ENCODE results near the gene CYP4V2. TPM values are rescaled to one million over a fixed set of nuclear protein-coding genes. Genes with fewer than 3 reads are reported as not detected.
"Not testable (repeated sequence)": the region's sequence is repeated elsewhere in the genome, so short reads cannot be mapped to it uniquely, and the experiment has no call there.

CYP4V2 gene
- total RNA-seq, 1 donor from 2014 or later: 15.8 TPM

DNA sequence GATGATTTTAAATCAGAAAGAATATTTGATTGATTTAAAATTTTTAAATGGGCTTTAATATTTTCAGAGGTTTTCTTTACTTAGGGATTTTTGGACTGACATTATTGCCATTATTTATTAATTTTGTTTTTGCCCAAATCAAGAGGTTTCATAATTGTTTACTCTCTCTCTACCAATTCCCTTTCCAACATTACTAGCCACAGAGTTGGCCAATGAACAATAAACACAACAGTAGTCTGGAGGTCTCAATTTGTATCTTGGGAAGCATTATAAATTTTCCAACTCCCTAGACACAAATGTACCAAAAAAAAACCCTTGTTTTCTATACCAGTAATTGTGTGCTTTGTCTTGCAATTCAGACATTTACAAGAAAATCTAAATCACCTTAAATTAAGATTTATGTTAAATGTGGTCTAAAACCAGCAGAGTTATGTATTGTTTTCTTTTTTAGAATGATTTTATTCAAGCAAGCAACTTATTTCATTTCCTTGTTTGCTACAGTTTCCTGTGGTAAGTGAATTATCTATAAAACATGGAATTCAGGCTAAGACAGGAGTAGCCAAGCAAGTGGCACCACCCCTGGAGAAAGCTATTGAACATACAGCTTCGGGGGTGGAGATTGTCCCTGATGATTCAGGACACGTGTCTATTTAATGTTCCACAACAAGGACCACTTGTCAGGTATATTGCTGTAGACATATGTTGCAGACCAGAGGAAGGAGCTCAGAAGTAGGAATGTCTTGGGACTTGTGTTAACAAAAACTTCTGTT lies 36.6 kb downstream of the CYP4V2 start:
- no peak for DNase-seq (ENCODE audit: low read depth)

DNA sequence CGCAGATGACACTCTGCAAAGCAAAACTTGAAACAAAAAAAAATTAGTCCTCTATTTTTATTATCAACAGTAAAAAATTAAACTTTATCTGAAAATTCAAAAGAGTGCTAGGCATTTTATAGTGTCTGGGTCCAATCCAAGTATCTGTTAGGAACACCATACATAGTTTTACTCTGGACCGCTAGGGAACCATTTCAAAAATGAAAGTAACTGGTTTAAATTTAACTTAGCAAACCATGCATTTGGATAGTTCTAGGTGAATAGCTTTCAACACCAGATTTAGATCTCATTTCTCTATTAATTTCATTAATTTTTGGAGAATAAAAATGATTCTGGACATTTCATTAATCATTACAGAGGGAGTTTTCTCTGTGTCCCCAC lies 37.1 kb downstream of the CYP4V2 start:
- no peak for DNase-seq (ENCODE audit: low read depth)

DNA sequence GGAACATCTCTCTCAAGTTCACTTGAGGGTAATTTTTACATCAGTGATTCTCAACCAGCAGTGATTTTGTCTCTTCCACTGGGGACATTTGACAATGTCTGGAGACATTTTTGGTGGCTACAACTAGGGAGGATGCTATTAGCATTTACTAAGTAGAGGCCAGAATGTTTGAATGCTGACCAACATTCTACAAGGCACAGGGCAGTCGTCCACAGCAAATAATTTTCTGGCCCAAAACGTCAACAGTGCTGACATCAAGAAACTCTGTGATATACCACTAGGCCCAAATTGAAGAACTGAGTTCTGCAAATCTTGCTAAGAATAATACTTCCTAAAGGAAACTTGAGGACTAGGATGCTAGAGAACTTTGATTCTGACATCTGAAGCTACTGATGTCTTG lies 43.0 kb downstream of the CYP4V2 start:
- DNase-seq (ENCODE audit: low read depth): no peak

DNA sequence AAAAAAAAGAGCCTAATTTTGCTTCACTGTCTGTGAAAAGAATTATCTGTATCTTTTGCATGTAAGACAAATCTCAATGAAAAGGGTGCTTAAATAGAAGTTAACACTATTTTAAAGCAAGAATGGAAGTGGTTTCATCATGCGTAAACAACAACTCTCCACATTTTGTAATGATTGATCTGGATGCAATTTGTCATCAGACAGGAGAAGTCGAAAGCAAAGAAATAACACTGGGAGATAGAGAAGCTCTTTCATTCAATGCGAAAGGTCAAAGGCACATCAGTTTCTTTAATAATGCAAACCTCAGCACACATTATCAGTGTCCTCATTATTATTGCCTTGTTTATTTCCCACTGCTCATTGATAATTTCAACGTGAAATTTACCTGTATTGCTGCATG lies 44.8 kb downstream of the CYP4V2 start:
- no peak for DNase-seq (ENCODE audit: low read depth)

DNA sequence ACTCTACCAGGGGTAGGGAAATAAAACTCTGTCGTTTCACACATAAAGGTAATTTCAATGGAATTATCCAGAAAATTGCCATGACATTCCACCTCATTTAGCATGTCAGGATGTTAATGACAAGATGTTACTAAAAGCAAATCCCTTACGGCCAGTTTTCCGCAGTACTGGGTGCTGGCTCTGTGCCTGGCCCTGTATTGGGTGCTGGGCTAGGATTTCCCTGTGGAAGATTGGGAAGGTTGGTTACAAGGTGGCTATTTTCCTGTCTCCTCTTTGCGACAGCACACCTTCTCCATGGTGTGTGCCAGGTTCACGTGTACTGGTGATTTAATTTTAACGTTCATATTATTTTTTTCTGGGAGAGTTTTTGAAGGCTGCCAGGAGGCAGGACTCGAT lies 49.1 kb downstream of the CYP4V2 start:
- no peak for DNase-seq (ENCODE audit: low read depth)

DNA sequence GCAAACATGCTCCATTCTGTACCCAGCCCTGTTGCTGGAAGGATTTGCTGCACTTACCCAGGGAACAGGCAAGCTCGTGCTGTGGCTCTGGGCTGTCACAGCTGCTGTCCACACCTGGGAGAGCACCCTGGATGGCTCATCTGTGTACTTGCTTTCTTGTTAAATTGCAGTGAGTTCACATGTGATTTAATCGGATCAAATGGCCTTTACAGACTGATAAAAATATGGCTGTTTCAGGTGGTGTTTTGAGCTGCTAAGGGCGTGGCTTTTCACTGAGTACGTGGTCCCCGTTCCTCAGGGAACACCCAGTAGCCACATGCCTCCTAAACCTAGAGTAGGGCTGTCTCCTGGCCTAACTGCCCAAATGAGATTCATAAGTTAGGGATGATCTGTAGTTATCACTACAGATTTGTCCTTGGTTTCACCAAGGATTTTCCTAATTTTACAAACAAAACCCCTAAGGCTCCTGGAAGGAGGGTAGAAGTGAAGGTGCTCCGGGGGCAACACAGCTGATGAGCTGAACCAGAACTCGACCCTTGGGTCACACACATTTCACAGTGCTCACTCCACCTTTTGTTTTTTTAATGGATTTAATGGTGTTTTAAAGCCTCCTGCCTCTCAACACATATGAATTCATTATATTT lies 49.6 kb downstream of the CYP4V2 start:
- DNase-seq (ENCODE audit: low read depth): no peak

DNA sequence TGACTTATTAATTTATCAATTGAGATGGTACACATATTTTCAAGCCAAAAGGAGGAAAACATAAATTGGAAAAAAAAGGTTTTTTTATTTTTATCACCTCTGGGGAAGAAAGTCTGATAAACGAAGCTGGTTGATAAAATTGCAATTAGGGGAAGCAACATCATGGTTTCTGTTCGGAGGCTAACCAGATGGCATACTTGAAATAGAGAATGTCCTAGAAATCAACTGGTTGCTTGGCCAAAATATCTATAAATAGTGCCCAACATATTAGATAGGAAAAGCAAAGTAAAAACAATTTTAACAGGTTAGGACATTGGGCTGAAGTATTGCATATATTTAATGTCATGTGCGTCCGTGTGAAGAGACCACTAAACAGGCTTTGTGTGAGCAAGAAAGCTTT lies 50.2 kb downstream of the CYP4V2 start:
- DNase-seq (ENCODE audit: low read depth): no peak

DNA sequence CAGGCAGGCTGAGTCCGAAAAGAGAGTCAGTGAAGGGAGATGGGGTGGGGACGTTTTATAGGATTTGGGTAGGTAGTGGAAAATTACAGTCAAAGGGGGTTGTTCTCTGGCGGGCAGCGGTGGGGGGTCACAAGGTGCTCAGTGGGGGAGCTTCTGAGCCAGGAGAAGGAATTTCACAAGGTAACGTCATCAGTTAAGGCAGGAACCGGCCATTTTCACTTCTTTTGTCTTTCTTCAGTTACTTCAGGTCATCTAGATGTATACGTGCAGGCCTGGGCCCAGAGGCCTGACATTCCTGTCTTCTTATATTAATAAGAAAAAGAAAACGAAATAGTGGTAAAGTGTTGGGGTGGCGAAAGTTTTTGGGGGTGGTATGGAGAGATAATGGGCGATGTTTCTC lies 50.7 kb downstream of the CYP4V2 start:
- DNase-seq (ENCODE audit: low read depth): not testable (repeated sequence)

DNA sequence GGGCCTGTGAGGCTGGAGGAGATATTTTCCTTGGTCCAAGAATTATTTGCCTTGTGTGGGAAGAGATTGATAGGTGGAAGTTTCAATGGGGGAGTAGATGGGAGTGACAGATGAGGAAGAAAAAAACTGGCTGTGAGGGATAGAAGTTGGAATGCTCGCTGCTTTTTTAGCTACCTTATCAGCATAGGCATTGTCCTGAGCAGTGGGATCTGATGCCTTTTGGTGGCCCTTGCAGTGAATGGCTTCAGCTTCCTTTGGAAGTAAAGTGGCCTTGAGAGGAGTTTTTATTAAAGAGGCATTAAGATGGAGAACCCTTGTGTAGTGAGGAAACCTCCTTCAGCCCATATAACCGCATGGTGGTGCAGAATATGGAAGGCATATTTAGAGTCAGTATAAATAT lies 52.0 kb downstream of the CYP4V2 start:
- no peak for DNase-seq (ENCODE audit: low read depth)

DNA sequence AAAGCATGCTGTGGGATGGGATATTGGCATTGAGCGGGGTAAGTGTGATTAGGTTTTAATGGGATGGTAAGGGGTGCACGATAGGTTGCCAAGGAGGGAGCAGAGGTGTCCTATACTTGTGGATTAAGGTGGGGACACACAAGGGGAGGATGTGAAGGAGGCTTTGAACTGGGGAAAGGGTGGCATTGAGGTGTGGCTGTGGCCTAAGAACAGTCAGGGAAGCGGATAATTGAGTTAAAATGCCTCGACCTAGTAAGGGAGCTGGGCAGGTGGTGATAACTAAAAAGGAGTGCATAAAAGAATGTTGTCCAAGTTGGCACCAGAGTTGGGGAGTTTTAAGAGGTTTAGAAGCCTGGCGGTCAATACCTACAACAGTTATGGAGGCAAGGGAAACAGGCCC lies 53.5 kb downstream of the CYP4V2 start:
- no peak for DNase-seq (ENCODE audit: low read depth)

DNA sequence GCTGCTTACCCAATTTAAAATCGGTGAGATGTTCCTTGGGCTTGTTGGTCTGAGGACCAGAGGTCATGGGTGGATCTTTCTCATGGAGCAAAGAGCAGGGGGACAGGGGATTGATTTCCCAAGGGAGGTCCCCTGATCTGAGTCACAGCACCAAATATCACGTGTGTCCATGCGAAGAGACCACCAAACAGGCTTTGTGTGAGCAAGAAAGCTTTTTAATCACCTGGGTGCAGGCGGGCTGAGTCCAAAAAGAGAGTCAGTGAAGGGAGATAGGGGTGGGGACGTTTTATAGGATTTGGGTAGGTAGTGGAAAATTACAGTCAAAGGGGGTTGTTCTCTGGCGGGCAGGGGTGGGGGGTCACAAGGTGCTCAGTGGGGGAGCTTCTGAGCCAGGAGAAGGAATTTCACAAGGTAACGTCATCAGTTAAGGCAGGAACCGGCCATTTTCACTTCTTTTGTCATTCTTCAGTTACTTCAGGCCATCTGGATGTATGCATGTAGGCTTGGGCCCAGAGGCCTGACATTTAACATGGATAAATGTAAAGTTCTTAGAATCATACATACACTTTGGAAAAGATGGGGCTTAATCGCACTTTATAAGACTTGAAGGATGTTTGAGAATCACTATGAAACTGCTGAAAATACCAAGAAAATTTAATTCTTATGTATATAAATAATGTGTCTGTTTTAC lies 55.8 kb downstream of the CYP4V2 start:
- DNase-seq (ENCODE audit: low read depth): not testable (repeated sequence)

DNA sequence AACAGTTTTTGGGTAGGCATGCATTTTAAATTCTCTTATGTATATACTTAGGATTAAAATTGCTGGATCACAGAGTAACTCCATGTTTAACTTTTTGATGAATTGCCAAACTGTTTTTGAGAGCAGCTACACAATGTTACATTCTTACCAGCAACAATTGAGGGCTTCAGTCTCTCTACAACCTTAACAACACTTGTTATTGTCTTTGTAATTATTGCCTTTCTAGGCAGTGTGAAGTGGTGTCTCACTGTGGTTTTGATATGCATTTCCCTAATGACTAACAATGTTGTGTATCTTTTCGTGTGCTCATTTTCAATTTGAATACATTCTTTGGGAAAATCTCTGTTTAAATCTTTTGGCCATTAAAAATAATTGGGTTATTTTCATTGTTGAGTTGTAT lies 57.3 kb downstream of the CYP4V2 start:
- DNase-seq (ENCODE audit: low read depth): no peak

DNA sequence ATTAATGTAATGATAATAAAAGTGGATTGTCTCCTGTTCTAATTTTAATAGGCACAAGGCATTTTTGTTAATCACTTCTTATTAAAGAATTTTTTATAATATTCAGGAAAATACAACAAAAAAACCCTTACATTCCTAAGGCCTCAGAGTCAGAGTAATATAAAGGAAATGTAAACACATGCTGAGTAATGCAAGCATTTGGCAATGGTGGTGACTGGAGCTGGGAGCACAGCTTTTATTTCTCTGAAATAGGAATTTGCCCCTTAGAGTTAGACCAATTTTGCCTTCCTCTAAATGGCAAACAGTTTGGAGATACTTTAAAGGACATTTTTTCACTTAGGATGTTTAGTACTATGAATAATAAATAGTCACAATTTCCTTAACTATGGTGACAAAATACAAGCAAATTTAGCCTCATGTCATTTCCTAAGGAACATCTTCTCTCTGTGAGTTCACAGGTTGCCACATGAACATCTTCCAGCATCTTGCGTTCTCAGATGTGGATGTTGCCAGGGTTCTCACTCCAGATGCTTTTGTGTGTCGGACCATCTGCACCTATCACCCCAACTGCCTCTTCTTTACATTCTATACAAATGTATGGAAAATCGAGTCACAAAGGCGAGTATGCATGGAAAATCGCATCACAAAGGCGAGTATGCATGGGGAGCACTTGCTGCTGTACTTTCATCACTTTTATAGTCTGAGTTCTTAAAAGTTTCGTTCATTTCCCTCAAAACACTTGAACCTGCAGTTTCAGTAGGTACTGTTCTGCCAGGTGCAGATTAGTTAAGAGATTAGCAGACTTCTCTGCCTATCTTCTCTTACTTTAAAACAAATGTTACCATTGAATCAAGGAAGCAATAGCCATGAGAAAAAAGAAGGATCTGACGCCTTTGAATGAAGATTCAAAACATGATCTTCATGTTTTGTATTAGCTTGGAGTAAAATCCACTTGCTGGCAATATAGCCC lies 58.7 kb downstream of the CYP4V2 start:
- DNase-seq (ENCODE audit: low read depth): no peak

DNA sequence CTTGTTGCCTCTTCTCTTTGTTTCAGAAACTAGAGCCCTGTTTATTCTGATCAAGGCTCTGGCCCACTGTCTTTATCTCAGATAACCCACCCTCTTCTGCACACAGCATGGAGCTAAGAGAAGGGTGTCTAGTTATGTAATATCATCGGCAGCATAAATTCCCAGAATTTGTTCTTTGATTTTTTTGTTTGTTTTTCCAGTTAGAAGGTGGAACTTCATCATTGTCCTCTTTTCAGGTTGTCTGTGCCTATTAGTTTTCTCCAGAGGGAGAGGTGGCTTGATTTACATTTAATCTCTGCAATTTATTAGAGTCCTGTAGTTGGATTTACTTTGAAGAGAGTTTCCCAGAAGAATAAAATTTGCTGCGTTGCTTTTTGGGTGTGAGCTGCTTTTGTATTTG lies 59.4 kb downstream of the CYP4V2 start:
- DNase-seq (ENCODE audit: low read depth): no peak

DNA sequence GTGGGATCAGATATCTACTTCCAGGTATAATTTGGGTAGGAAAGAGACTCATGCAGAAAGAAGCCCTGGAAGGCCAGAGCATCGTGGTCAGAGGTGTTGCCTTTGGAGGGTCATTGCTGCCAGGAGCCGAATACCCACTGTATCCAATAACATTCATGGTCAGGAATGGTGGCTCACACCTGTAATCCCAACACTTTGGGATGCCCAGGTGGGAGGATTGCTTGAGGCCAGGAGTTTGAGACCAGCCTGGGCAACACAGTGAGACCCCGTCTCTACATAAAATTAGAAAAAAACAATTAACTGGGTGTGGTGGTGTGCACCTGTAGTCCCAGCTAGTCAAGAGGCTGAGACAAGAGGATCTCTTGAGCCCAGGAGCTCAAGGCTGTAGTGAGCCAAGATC lies 63.8 kb downstream of the CYP4V2 start:
- no peak for DNase-seq (ENCODE audit: low read depth)

DNA sequence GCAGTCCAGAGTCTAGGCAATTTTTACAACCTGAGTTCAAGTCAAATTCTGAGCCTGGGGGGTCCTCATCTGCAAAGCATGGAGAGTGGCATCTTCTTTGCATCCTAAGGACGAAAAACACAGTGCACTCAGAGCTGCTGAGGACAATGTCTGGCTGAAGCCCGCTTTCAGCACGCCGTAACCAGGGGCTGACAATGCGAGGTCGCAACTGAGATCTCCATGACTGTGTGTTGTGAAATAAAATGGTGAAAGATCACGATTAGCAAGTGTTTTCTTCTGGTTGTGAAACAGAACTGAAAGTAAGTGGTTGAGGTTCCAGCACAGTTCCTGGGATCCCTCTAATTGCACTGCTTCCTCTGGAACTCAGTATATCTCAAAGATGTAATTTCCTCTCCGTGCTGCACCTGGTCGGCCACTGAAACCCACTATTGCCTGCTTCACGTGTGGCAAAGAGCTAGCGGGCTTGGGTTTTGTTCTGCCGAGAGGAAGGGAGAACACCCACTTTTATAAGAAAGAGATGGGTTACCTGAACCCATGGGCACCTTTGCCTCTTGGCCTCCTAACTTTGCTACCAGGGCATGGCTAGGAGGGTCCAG lies 66.9 kb downstream of the CYP4V2 start:
- DNase-seq (ENCODE audit: low read depth): no peak

DNA sequence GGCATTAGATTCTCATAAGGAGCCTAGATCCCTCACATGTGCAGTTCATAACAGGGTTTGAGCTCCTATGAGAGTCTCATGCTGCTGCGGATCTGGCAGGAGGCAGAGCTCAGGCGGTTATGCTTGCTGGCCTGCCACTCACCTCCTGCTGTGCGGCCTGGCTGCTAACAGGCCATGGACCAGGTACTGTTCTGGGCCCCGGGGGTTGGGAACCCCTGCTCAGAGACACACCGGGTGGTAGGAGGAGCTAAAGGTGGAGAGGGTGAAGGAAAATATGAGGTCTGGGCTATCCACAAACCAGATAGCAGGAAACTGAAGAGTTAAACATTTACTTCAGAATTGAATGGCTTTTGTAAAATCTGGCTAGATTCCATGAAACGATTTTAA lies 68.7 kb downstream of the CYP4V2 start:
- DNase-seq (ENCODE audit: low read depth): no peak

All from myocyte (in vitro differentiated cells).